Neural cell (in vitro differentiated cells): ENCODE results near the gene ZNF546. TPM values are rescaled to one million over a fixed set of nuclear protein-coding genes. Genes with fewer than 3 reads are reported as not detected.

Source experiments
- H2AFZ ChIP-seq: fragments of 200-600, 300-800 bp; sonication (generic), shearing (Covaris generic); 2 replicates; pipeline ENCODE4 v1.6.0; 2014; ENCODE audit warnings: low read depth, mild to moderate bottlenecking, antibody characterized with exemption, low read length, moderate library complexity
- H3F3A ChIP-seq: fragments of 200-600 bp; shearing (Covaris generic); 2 replicates; pipeline ENCODE4 v1.6.1; 2016; ENCODE audit warnings: mild to moderate bottlenecking, moderate library complexity, mixed read lengths, antibody characterized with exemption, low read length; ENCODE audit not compliant: insufficient read depth, poor library complexity, severe bottlenecking
- H3K27ac ChIP-seq: fragments of 200-600, 300-800 bp; sonication (generic), shearing (Covaris generic); 2 replicates; pipeline ENCODE4 v1.5.1; 2014; ENCODE audit warnings: mild to moderate bottlenecking, low read length, moderate library complexity
- H3K27me3 ChIP-seq: fragments of 300-800, 200-600 bp; sonication (generic), shearing (Covaris generic); 2 replicates; pipeline ENCODE4 v1.6.0; 2014; ENCODE audit warnings: mild to moderate bottlenecking, low read depth, low read length, moderate library complexity; ENCODE audit not compliant: insufficient read depth
- H3K36me3 ChIP-seq: fragments of 300-800, 200-600 bp; sonication (generic), shearing (Covaris generic); 2 replicates; pipeline ENCODE4 v1.5.1; 2014; ENCODE audit warnings: mild to moderate bottlenecking, antibody characterized with exemption, low read length, moderate library complexity; ENCODE audit not compliant: insufficient read depth
- H3K4me2 ChIP-seq: fragments of 300-800, 200-600 bp; sonication (generic), shearing (Covaris generic); 2 replicates; pipeline ENCODE4 v1.6.0; 2014; ENCODE audit warnings: mild to moderate bottlenecking, low read length
- H3K4me3 ChIP-seq: fragments of 300-800, 200-600 bp; sonication (generic), shearing (Covaris generic); 2 replicates; pipeline ENCODE4 v1.5.1; 2014; ENCODE audit warnings: mild to moderate bottlenecking, low read length, moderate library complexity
- H3K79me2 ChIP-seq: fragments of 200-600 bp; shearing (Covaris generic); replicated peaks from 2 replicates; pipeline ENCODE4 v1.6.0; 2014; ENCODE audit warnings: mild to moderate bottlenecking, low read length, moderate library complexity; ENCODE audit not compliant: insufficient read depth
- H3K9ac ChIP-seq: fragments of 300-800, 200-600 bp; sonication (generic), shearing (Covaris generic); 2 replicates; pipeline ENCODE4 v1.6.1; 2016; ENCODE audit warnings: mild to moderate bottlenecking, low read length, mixed read lengths
- H3K9me2 ChIP-seq: fragments of 200-600 bp; shearing (Covaris generic); 2 replicates; pipeline ENCODE4 v1.6.1; 2016; ENCODE audit warnings: mild to moderate bottlenecking, low read length, mixed read lengths; ENCODE audit not compliant: insufficient read depth
- H3K9me3 ChIP-seq: fragments of 200-600, 300-800 bp; sonication (generic), shearing (Covaris generic); 2 replicates; pipeline ENCODE4 v1.6.1; 2016; ENCODE audit warnings: mild to moderate bottlenecking, mixed run types, low read length, moderate library complexity, mixed read lengths
- H4K20me1 ChIP-seq: fragments of 200-600 bp; shearing (Covaris generic); 2 replicates; pipeline ENCODE4 v1.6.1; 2016; ENCODE audit warnings: mild to moderate bottlenecking, mixed run types; ENCODE audit not compliant: insufficient read depth
- EP300 ChIP-seq: fragments of 450-650 bp; conservative IDR thresholded peaks from 2 replicates; pipeline ENCODE4 v1.6.1; 2014; ENCODE audit warnings: antibody characterized with exemption, mild to moderate bottlenecking, moderate library complexity; ENCODE audit not compliant: poor library complexity, severe bottlenecking
- EZH2 ChIP-seq: fragments of 200-600, 300-800 bp; shearing (Covaris generic), sonication (generic); IDR thresholded peaks from 2 replicates; pipeline ENCODE4 v1.6.1; 2014; ENCODE audit warnings: antibody characterized with exemption, low read length, borderline replicate concordance, mild to moderate bottlenecking; ENCODE audit not compliant: insufficient read depth, poor library complexity, severe bottlenecking
- MXI1 ChIP-seq: fragments of 450-650 bp; conservative IDR thresholded peaks from 2 replicates; pipeline ENCODE4 v1.6.1; 2014; ENCODE audit warnings: antibody characterized with exemption, mild to moderate bottlenecking; ENCODE audit not compliant: poor library complexity, severe bottlenecking
- POLR2AphosphoS5 ChIP-seq: IDR thresholded peaks from 2 replicates; pipeline ENCODE4 v1.6.1; 2012
- RAD21 ChIP-seq: fragments of 450-650 bp; conservative IDR thresholded peaks from 2 replicates; pipeline ENCODE4 v1.6.1; 2014; ENCODE audit warnings: antibody characterized with exemption, mild to moderate bottlenecking, moderate library complexity
- SMC3 ChIP-seq: fragments of 450-650 bp; conservative IDR thresholded peaks from 2 replicates; pipeline ENCODE4 v1.6.1; 2014; ENCODE audit warnings: antibody characterized with exemption, mild to moderate bottlenecking, moderate library complexity; ENCODE audit not compliant: poor library complexity
- TAF1 ChIP-seq: IDR thresholded peaks from 2 replicates; pipeline ENCODE4 v1.6.1; 2012; ENCODE audit warnings: low read depth
- polyA plus RNA-seq: library from polyadenylated mRNA; depleted of rRNA; stranded (reverse); fragments of >200 nt; gene quantifications from 2 replicates; pipeline ENCODE4 v1.2.3, GENCODE V29; 2014
- TF ChIP-seq, protein P1 (sequence below): IDR thresholded peaks from 2 replicates; pipeline ENCODE4 v1.6.1; 2012; ENCODE audit warnings: borderline replicate concordance
- TF ChIP-seq, protein P2 (sequence below): fragments of 450-650 bp; IDR thresholded peaks from 2 replicates; pipeline ENCODE4 v1.5.1; 2014; ENCODE audit warnings: antibody characterized with exemption, mild to moderate bottlenecking, moderate library complexity; ENCODE audit not compliant: poor library complexity, severe bottlenecking

Gene ZNF546
- polyA plus RNA-seq, 1 donor from 2014 or later: 8.0 TPM

DNA sequence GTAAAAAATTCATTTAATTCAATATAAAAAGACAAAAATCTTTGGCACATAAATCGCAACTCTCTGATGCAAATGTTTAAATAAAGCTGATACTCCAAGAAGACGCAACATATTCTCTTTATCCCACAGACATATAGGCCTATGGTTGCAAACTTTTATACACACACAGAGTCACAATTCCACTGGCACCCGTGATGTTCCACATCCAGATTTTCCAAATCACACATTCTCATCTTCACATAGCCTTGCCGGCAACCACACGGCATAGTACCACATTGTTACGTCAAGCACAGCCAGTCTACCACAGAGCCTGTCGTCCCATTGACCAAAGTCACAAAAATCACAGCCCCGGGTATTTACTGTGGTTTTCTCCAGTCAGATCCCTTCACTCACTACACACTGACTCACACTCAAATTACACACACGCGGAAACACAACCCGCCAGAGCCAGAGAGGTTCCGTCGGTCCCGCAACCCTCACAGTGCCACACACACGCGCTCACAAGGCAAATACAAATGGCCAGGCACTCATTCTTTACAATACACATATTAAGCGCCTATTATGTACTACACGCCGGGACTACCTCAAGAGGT, 546 bp upstream of the ZNF546 start:
- Histone ChIP-seq H3K27me3 (no peaks in the 10 kb centered on the region), H4K20me1 (no peaks in the 10 kb centered on the region), H3K4me3 (peak overlapping the region; percentile 93), H3K4me2 (peak overlapping the region; percentile 74), H3K9ac (peak overlapping the region; percentile 88), H3F3A (peaks cover 3% of the 10 kb centered on the region), H3K79me2 (peaks cover 17% of the 10 kb centered on the region), H2AFZ (peak overlapping the region; percentile 100), H3K9me3 (peaks cover 6% of the 10 kb centered on the region), H3K27ac (peak overlapping the region; percentile 84), H3K36me3 (no peaks in the 10 kb centered on the region), H3K9me2 (no peaks in the 10 kb centered on the region)
- TF ChIP-seq RAD21 (no peak), SMC3 (no peak), TAF1 (no peak), MXI1 (no peak), POLR2AphosphoS5 (no peak), EZH2 (no peak), EP300 (no peak)
- TF ChIP-seq, protein P1, sequence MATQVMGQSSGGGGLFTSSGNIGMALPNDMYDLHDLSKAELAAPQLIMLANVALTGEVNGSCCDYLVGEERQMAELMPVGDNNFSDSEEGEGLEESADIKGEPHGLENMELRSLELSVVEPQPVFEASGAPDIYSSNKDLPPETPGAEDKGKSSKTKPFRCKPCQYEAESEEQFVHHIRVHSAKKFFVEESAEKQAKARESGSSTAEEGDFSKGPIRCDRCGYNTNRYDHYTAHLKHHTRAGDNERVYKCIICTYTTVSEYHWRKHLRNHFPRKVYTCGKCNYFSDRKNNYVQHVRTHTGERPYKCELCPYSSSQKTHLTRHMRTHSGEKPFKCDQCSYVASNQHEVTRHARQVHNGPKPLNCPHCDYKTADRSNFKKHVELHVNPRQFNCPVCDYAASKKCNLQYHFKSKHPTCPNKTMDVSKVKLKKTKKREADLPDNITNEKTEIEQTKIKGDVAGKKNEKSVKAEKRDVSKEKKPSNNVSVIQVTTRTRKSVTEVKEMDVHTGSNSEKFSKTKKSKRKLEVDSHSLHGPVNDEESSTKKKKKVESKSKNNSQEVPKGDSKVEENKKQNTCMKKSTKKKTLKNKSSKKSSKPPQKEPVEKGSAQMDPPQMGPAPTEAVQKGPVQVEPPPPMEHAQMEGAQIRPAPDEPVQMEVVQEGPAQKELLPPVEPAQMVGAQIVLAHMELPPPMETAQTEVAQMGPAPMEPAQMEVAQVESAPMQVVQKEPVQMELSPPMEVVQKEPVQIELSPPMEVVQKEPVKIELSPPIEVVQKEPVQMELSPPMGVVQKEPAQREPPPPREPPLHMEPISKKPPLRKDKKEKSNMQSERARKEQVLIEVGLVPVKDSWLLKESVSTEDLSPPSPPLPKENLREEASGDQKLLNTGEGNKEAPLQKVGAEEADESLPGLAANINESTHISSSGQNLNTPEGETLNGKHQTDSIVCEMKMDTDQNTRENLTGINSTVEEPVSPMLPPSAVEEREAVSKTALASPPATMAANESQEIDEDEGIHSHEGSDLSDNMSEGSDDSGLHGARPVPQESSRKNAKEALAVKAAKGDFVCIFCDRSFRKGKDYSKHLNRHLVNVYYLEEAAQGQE: no peak
- TF ChIP-seq, protein P2, sequence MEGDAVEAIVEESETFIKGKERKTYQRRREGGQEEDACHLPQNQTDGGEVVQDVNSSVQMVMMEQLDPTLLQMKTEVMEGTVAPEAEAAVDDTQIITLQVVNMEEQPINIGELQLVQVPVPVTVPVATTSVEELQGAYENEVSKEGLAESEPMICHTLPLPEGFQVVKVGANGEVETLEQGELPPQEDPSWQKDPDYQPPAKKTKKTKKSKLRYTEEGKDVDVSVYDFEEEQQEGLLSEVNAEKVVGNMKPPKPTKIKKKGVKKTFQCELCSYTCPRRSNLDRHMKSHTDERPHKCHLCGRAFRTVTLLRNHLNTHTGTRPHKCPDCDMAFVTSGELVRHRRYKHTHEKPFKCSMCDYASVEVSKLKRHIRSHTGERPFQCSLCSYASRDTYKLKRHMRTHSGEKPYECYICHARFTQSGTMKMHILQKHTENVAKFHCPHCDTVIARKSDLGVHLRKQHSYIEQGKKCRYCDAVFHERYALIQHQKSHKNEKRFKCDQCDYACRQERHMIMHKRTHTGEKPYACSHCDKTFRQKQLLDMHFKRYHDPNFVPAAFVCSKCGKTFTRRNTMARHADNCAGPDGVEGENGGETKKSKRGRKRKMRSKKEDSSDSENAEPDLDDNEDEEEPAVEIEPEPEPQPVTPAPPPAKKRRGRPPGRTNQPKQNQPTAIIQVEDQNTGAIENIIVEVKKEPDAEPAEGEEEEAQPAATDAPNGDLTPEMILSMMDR: no peak

DNA sequence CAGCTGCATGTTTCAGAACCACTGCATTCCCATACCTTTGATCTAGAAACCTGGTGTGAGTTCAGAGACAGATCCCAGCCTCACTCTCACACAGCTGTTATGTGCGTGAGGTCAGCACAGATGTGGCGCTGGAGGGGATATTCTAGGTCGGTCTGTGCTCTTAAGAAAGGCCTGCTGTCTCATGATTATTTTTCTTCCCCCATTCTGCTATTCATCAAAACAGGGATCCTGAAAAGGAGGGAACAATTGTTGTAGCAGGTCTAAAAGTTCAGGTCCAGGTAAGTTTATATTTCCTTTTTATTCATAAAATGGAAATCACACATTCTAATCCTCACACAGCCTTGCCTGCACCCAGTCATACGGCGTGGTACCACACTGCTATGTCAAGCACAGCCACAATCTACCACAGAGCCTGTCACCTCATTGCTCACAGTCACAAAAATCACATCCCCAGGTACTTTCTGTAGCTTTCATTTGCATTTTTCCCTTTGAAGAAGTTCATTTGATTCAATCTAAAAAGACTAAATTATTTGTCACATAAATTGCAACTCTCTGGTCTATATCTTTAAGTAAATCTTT, 867 bp downstream of the ZNF546 start:
- no peaks in the 10 kb centered on the region for H3K9me2 ChIP-seq
- peak overlapping the region; percentile 84 for H3K27ac ChIP-seq
- peaks cover 17% of the 10 kb centered on the region for H3K79me2 ChIP-seq
- peaks cover 3% of the 10 kb centered on the region for H3F3A ChIP-seq
- H3K4me3 ChIP-seq: peak overlapping the region; percentile 93
- H3K27me3 ChIP-seq: no peaks in the 10 kb centered on the region
- no peaks in the 10 kb centered on the region for H4K20me1 ChIP-seq
- TF ChIP-seq, protein P1: no peak
- TF ChIP-seq EP300 (no peak), RAD21 (no peak)
- H3K4me2 ChIP-seq: peak overlapping the region; percentile 89
- peaks cover 6% of the 10 kb centered on the region for H3K9me3 ChIP-seq
- peak overlapping the region; percentile 88 for H3K9ac ChIP-seq
- peak overlapping the region; percentile 100 for H2AFZ ChIP-seq
- no peaks in the 10 kb centered on the region for H3K36me3 ChIP-seq
